K562 (cell line): ENCODE measurements around the gene VPS4B. TPM values are rescaled to one million over a fixed set of nuclear protein-coding genes. Genes with fewer than 3 reads are reported as not detected.

Source experiments
- SMAD2 ChIP-seq: fragments of 150-350 bp; IDR thresholded peaks from 2 replicates; pipeline ENCODE4 v1.6.1; 2014; ENCODE audit warnings: low read depth, mild to moderate bottlenecking, low read length
- ZNF124 ChIP-seq: sonication (generic); formaldehyde crosslinking; IDR thresholded peaks from 2 replicates; pipeline ENCODE4 v1.8.1; 2022; ENCODE audit warnings: missing genetic modification reagents
- polyA plus RNA-seq, 8 experiments: library from polyadenylated mRNA; depleted of rRNA in 4 of 8; stranded (reverse) in 5 of 8; unstranded in 3 of 8; fragments of >200 nt; fragmentation: Nextera tagmentation in 2 of 8; fragmentation: Illumina TruSeq in 1 of 8; extraction: Ambion mirVana in 2 of 8; extraction: Trizol in 1 of 8; gene quantifications; 2 replicates each; pipeline versions ENCODE4 v1.2.1 to v1.2.3, GENCODE V29; 2011 to 2014; ENCODE audit warnings: inconsistent platforms in 1 of 8, missing spikeins in 1 of 8
- total RNA-seq, 7 experiments: library from RNA; depleted of rRNA in 6 of 7; stranded (reverse); fragments of >200 nt in 6 of 7; fragmentation: Illumina TruSeq in 2 of 7; extraction: Trizol in 2 of 7; gene quantifications; 2 replicates each; pipeline versions ENCODE4 v1.2.1 to v1.2.3, GENCODE V29; 2011 to 2021; ENCODE audit warnings: low replicate concordance in 1 of 7
- TF ChIP-seq, protein P1 (sequence below), 2 experiments: fragments of 200-800 bp in 1 of 2; sonication (Bioruptor generic) in 1 of 2; sonication (generic) in 1 of 2; formaldehyde crosslinking in 1 of 2; IDR thresholded peaks in 1 of 2; conservative IDR thresholded peaks in 1 of 2; 2 replicates each; pipeline versions ENCODE4 v1.5.0 to v1.6.1; 2016 to 2020; ENCODE audit warnings: missing compliant biosample characterization in 1 of 2, missing genetic modification characterization in 1 of 2, missing genetic modification reagents in 1 of 2
- TF ChIP-seq, protein P2 (sequence below): fragments of 450-650 bp; IDR thresholded peaks from 2 replicates; pipeline ENCODE4 v1.6.1; 2016; ENCODE audit warnings: mild to moderate bottlenecking, moderate library complexity
- TF ChIP-seq, protein P3 (sequence below): fragments of 250-450 bp; sonication (Bioruptor Pico); IDR thresholded peaks from 2 replicates; pipeline ENCODE4 v1.5.0; 2020; ENCODE audit warnings: mild to moderate bottlenecking
- TF ChIP-seq, protein P4 (sequence below): fragments of 200-800 bp; sonication (Bioruptor generic); IDR thresholded peaks from 2 replicates; pipeline ENCODE4 v1.6.1; 2017; ENCODE audit warnings: missing genetic modification characterization, missing compliant biosample characterization

Gene VPS4B
- total and polyA plus RNA-seq, 9 of the 15 experiments (the other 6 are each of a cell fraction or from before 2014, with no cell fraction given), result 7.3 to 16.4 (median 10.4) TPM

DNA sequence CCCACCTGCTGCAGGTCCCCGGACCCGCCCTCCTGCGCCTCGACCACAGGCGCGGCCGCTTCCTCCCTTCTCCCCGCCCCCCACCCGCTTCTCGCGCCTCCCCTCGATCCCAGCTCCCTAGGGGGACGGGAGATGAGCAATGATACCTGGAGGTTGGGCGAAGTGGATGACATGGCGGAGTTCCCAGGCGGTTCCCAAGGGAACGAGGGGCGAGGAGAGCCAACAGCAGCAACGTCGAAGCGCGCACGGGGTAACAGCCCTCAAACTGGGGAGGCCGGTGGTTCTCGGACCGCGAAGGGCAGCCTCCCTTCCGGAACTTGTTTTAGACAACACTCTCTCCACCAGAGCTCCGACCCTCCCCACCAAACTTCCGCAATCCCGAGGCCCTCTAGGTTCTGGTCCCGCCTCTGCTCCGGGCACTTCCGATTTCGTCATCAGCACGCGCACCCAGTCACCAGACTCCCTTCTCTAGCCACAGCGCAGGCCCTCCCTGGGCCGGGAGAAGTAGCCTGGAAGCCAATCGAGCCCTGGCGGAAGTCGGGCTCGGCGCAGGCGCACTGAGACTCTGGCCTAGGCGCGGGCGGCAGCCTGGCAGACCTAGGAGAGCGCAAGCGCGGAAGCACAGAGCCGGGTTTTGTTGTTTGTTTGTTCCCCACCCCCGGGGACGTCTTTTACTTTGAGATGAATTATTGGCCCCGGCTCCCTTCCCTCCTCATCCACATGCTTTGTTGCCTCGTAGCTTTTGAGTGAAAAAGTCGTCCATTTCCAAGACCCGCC lies at the start of gene VPS4B (continued):
- TF ChIP-seq SMAD2 (no peak), ZNF124 (CRISPR knock-in tag) (no peak)
- TF ChIP-seq, protein P1, sequence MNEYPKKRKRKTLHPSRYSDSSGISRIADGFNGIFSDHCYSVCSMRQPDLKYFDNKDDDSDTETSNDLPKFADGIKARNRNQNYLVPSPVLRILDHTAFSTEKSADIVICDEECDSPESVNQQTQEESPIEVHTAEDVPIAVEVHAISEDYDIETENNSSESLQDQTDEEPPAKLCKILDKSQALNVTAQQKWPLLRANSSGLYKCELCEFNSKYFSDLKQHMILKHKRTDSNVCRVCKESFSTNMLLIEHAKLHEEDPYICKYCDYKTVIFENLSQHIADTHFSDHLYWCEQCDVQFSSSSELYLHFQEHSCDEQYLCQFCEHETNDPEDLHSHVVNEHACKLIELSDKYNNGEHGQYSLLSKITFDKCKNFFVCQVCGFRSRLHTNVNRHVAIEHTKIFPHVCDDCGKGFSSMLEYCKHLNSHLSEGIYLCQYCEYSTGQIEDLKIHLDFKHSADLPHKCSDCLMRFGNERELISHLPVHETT (CRISPR knock-in tag; conservative IDR thresholded peaks at IDR 0.05 in 1 of 2, IDR thresholded peaks at IDR 0.05 in 1 of 2), result no peak; a peak in 2 of 4 replicates
- TF ChIP-seq, protein P2, sequence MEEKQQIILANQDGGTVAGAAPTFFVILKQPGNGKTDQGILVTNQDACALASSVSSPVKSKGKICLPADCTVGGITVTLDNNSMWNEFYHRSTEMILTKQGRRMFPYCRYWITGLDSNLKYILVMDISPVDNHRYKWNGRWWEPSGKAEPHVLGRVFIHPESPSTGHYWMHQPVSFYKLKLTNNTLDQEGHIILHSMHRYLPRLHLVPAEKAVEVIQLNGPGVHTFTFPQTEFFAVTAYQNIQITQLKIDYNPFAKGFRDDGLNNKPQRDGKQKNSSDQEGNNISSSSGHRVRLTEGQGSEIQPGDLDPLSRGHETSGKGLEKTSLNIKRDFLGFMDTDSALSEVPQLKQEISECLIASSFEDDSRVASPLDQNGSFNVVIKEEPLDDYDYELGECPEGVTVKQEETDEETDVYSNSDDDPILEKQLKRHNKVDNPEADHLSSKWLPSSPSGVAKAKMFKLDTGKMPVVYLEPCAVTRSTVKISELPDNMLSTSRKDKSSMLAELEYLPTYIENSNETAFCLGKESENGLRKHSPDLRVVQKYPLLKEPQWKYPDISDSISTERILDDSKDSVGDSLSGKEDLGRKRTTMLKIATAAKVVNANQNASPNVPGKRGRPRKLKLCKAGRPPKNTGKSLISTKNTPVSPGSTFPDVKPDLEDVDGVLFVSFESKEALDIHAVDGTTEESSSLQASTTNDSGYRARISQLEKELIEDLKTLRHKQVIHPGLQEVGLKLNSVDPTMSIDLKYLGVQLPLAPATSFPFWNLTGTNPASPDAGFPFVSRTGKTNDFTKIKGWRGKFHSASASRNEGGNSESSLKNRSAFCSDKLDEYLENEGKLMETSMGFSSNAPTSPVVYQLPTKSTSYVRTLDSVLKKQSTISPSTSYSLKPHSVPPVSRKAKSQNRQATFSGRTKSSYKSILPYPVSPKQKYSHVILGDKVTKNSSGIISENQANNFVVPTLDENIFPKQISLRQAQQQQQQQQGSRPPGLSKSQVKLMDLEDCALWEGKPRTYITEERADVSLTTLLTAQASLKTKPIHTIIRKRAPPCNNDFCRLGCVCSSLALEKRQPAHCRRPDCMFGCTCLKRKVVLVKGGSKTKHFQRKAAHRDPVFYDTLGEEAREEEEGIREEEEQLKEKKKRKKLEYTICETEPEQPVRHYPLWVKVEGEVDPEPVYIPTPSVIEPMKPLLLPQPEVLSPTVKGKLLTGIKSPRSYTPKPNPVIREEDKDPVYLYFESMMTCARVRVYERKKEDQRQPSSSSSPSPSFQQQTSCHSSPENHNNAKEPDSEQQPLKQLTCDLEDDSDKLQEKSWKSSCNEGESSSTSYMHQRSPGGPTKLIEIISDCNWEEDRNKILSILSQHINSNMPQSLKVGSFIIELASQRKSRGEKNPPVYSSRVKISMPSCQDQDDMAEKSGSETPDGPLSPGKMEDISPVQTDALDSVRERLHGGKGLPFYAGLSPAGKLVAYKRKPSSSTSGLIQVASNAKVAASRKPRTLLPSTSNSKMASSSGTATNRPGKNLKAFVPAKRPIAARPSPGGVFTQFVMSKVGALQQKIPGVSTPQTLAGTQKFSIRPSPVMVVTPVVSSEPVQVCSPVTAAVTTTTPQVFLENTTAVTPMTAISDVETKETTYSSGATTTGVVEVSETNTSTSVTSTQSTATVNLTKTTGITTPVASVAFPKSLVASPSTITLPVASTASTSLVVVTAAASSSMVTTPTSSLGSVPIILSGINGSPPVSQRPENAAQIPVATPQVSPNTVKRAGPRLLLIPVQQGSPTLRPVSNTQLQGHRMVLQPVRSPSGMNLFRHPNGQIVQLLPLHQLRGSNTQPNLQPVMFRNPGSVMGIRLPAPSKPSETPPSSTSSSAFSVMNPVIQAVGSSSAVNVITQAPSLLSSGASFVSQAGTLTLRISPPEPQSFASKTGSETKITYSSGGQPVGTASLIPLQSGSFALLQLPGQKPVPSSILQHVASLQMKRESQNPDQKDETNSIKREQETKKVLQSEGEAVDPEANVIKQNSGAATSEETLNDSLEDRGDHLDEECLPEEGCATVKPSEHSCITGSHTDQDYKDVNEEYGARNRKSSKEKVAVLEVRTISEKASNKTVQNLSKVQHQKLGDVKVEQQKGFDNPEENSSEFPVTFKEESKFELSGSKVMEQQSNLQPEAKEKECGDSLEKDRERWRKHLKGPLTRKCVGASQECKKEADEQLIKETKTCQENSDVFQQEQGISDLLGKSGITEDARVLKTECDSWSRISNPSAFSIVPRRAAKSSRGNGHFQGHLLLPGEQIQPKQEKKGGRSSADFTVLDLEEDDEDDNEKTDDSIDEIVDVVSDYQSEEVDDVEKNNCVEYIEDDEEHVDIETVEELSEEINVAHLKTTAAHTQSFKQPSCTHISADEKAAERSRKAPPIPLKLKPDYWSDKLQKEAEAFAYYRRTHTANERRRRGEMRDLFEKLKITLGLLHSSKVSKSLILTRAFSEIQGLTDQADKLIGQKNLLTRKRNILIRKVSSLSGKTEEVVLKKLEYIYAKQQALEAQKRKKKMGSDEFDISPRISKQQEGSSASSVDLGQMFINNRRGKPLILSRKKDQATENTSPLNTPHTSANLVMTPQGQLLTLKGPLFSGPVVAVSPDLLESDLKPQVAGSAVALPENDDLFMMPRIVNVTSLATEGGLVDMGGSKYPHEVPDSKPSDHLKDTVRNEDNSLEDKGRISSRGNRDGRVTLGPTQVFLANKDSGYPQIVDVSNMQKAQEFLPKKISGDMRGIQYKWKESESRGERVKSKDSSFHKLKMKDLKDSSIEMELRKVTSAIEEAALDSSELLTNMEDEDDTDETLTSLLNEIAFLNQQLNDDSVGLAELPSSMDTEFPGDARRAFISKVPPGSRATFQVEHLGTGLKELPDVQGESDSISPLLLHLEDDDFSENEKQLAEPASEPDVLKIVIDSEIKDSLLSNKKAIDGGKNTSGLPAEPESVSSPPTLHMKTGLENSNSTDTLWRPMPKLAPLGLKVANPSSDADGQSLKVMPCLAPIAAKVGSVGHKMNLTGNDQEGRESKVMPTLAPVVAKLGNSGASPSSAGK, result no peak
- TF ChIP-seq, protein P3, sequence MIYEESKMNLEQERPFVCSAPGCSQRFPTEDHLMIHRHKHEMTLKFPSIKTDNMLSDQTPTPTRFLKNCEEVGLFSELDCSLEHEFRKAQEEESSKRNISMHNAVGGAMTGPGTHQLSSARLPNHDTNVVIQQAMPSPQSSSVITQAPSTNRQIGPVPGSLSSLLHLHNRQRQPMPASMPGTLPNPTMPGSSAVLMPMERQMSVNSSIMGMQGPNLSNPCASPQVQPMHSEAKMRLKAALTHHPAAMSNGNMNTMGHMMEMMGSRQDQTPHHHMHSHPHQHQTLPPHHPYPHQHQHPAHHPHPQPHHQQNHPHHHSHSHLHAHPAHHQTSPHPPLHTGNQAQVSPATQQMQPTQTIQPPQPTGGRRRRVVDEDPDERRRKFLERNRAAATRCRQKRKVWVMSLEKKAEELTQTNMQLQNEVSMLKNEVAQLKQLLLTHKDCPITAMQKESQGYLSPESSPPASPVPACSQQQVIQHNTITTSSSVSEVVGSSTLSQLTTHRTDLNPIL (CRISPR knock-in tag), result no peak
- TF ChIP-seq, protein P4, sequence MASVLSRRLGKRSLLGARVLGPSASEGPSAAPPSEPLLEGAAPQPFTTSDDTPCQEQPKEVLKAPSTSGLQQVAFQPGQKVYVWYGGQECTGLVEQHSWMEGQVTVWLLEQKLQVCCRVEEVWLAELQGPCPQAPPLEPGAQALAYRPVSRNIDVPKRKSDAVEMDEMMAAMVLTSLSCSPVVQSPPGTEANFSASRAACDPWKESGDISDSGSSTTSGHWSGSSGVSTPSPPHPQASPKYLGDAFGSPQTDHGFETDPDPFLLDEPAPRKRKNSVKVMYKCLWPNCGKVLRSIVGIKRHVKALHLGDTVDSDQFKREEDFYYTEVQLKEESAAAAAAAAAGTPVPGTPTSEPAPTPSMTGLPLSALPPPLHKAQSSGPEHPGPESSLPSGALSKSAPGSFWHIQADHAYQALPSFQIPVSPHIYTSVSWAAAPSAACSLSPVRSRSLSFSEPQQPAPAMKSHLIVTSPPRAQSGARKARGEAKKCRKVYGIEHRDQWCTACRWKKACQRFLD (CRISPR knock-in tag), result no peak
